HG02884 (cell line): ENCODE measurements around the gene RABGAP1.

Source experiments
- ATAC-seq: cut with Tn5 transposase; IDR thresholded peaks from one replicate; pipeline ENCODE4 v1.9.1; 2021; ENCODE audit warnings: mild to moderate bottlenecking, moderate library complexity; ENCODE audit not compliant: unreplicated experiment

RABGAP1 gene

GRCh38 chr9:123044586-123044985 lies 103.8 kb downstream of the RABGAP1 start:
- ATAC-seq, result no peak

DNA sequence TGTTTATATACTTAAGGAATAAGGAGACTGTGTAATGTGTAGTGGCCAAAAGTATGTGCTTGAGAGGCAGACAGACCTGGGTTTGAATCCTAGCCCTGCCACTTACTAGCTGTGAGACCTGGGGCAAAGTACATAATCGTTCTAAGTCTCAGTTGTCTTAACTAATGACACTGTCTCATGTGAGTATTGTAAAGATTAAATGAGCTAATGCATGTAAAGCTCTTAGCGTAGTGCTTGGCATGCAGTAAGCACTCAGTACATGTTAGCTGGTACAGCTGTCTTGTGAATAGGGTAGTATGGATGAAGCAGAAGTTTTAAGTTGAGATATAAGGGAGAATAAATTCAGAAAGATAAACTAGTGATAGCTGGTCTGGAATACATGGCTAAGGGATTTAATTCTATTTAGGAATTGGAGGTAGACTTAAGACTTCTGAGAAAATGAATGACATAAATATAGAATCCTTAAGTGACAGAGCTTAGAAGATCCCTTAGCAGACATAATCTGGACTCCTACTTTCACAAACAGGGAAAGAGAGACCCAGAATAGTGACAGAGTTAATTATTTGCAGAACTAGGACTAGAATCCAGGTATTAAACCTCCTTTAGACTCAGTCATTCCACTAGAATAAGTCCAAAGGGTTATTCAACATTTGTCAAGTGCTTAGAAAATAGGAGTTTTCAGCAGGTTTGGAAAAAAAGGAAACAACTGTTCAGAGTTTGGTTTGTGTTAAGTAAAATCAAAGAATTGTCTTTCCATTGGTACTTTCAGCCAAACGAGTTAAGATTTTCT lies 105.8 kb downstream of the RABGAP1 start:
- no peak for ATAC-seq

- ATAC-seq, result no peak
Observed at GRCh38 chr9:123048748-123049147, 107.9 kb downstream of the RABGAP1 start.

DNA sequence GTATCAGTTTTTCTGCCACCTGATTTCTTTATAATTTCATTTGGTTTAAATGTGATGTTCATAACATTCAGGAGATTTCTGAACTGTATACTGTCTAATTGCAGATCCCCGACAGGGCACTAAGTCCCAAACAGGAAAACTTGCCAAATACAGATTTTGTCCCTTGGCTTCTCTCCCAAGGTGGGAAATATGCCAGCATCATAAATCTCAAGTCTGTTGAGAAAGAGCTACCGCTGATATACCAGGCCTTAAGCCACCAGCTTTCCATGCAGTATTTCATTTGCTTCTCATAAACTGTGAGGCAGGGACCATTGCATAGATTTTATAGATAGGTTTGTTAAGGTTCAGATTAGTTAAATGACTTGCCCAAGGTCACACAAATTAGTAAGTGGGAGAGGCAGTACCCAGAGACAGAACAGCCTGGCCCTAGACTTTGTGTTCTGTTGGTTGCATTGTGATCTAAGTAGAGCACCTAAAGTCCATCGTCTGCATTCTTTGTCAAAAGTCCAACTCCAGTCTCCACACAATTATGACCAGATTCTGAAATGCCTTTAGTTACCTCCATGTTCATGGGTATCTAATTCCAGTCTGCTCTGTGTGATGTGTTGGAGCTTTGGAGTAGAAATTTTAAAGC lies 108.9 kb downstream of the RABGAP1 start:
- ATAC-seq, result no peak

DNA sequence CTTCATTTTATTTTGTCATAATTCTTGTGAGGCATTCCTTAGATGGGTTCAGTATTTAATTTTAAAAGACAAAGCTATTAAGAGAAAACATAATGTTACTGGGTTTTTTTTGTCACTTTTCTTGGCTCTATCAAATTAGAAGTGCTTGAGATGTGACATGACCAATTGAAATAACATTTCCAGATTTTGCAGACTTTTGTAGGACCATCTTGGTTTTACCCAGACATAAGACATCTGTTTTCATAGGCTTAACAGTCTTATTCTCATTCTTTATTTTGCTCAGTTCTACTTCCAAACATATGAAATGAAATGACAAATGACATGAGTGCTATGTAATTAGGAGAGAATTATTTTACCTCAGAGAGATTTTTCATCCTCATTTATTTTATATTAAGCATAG lies 112.2 kb downstream of the RABGAP1 start:
- no peak for ATAC-seq

GRCh38 chr9:123053711-123054110 lies 112.9 kb downstream of the RABGAP1 start:
- no peak for ATAC-seq

GRCh38 chr9:123058834-123059233 lies 118.0 kb downstream of the RABGAP1 start:
- ATAC-seq, result no peak

DNA sequence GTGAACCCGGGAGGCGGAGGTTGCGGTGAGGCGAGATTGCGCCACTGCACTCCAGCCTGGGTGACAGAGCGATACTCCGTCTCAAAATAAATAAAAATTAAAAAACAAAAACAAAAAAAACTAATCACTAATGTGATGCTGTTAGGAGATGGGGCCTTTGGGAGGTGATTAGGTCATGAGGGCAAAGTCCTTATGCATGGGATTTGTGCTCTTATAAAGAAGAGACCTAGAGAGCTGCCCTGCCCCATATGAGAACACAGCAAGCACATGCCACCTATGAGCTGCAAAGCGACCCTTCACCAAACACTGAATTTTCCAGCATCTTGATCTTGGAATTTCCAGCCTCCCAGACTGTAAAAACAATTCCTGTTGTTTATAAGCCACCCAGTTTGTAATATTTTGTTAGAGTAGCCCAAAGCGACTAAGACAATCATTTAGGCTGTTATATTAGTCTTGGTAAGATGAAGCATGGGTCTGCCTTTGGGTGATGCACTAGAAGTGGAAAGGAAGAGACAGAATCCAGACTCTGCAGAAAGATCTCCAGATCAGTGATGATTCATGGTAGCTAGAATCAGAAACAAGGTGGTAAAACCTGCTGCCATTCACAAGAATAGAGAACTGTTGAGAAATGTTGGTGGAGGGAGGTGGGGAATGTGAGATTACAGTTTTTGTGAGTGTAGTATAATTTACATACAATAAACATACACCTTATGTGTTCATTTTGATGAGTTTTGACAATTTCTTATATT lies 118.8 kb downstream of the RABGAP1 start:
- no peak for ATAC-seq

GRCh38 chr9:123061216-123061615 lies 120.4 kb downstream of the RABGAP1 start:
- no peak for ATAC-seq

- no peak for ATAC-seq
Observed at GRCh38 chr9:123062351-123063176, 121.7 kb downstream of the RABGAP1 start.

DNA sequence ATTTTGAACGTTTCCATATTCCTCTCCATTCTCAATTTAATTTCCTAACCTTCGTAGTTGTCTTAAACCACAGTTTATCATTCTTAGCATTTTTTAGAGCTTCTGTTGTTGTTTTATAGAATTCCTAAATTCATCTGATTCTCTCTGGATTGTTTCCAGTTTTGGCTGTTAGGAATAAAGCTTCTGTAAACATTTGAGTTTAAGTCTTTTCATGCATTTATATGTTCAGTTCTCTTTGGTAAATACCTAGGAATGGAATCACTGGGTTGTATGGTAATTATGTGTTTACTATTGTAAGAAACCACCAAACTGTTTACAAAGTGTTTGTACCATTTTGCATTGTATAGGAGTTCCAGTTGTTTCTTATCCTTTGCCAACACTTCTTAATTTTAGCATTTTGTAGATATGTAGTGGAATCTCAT lies 122.4 kb downstream of the RABGAP1 start:
- ATAC-seq, result no peak

GRCh38 chr9:123063896-123064295 lies 123.1 kb downstream of the RABGAP1 start:
- no peak for ATAC-seq

GRCh38 chr9:123064716-123065115 lies 123.9 kb downstream of the RABGAP1 start:
- no peak for ATAC-seq

GRCh38 chr9:123065196-123065595 lies 124.4 kb downstream of the RABGAP1 start:
- no peak for ATAC-seq

DNA sequence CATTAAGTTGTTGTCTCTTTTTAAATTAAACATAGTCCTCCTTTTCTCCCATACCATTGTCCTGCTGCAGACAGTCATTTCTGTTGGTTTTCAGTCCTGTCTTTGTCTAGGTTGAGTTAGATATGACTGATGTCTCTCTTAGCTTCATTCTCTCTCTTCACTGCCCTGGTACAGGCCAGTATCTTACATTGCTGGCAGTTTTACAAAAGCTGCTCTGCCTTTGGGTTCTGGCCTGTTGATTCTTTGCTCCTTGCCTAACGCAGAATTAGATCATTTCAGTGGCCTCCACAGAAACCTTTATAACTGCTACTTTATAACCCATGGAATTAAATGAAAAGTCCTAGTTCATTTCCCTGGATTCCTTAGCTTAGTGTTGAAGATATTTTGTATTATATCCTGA lies 126.3 kb downstream of the RABGAP1 start:
- ATAC-seq, result no peak

GRCh38 chr9:123069010-123069481 lies 128.2 kb downstream of the RABGAP1 start:
- ATAC-seq, result no peak

GRCh38 chr9:123070198-123070597 lies 129.4 kb downstream of the RABGAP1 start:
- no peak for ATAC-seq

DNA sequence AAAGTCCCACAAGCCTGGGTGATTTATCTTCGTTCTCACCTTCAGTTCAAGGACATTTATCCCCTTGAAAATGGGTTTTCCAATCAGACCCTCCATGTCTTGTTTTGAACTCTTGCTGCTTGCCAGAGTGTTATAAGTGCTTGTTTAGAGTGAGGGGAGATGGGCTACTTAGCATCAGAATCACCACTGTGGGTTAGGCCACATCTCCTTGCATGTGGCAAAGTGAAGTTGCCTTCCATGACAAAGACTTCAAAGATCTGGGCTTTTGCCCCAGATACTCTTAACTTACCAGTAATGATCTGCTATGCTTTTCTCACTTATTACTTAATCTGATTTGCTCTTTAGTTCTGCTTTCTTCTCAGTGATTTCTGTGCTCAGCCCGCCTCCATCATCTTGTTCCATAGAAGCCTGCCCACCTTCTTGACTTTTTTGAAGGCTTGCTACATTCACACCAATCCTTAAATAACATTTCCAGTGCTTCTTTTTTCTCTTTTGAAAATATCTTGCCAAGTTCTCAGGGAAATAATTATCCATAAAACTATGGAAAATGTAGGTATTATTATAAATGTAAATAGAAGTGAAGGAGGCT lies 131.7 kb downstream of the RABGAP1 start:
- ATAC-seq, result no peak

- ATAC-seq, result no peak
Observed at GRCh38 chr9:123073441-123073840, 132.6 kb downstream of the RABGAP1 start.

- no peak for ATAC-seq
Observed at GRCh38 chr9:123073991-123074422, 133.2 kb downstream of the RABGAP1 start.
